HUES6 (cell line): ENCODE measurements around the gene MBD4.
"Not testable (repeated sequence)": the region's sequence is repeated elsewhere in the genome, so short reads cannot be mapped to it uniquely, and the experiment has no call there.

Experiments used
- H3K27ac ChIP-seq: 2 replicates; pipeline ENCODE4 v1.7.0; 2013; ENCODE audit warnings: low read depth, mild to moderate bottlenecking, low read length, inconsistent platforms
- H3K27me3 ChIP-seq: 2 replicates; pipeline ENCODE4 v1.6.1; 2013; ENCODE audit warnings: low read length; ENCODE audit not compliant: control insufficient read depth, insufficient read depth
- H3K36me3 ChIP-seq: 2 replicates; pipeline ENCODE4 v1.6.1; 2013; ENCODE audit warnings: low read length; ENCODE audit not compliant: control insufficient read depth, insufficient read depth
- H3K4me1 ChIP-seq: 2 replicates; pipeline ENCODE4 v1.6.1; 2013; ENCODE audit warnings: low read length; ENCODE audit not compliant: control insufficient read depth, insufficient read depth
- H3K4me3 ChIP-seq: 2 replicates; pipeline ENCODE4 v1.5.1; 2013; ENCODE audit warnings: low read depth, low read length
- H3K9ac ChIP-seq: one replicate; pipeline ENCODE4 v1.6.1; 2013; ENCODE audit warnings: mild to moderate bottlenecking, low read length
- H3K9me3 ChIP-seq: 2 replicates; pipeline ENCODE4 v1.6.1; 2013; ENCODE audit warnings: low read depth, low read length; ENCODE audit not compliant: control insufficient read depth, insufficient read depth

MBD4 gene

GRCh38 chr3:129392106-129392887 is 47.5 kb downstream of the MBD4 start:
- not testable (repeated sequence) for H3K4me3 ChIP-seq, H3K9me3 ChIP-seq, H3K27ac ChIP-seq, H3K9ac ChIP-seq, H3K27me3 ChIP-seq
- peaks cover 25% of the 10 kb centered on the region for H3K4me1 ChIP-seq
- H3K36me3 ChIP-seq, result peaks cover 81% of the 10 kb centered on the region

- H3K4me3 ChIP-seq, H3K27ac ChIP-seq, H3K9ac ChIP-seq, H3K9me3 ChIP-seq, H3K27me3 ChIP-seq: not testable (repeated sequence)
- peaks cover 29% of the 10 kb centered on the region for H3K4me1 ChIP-seq
- peaks cover 79% of the 10 kb centered on the region for H3K36me3 ChIP-seq
Observed at GRCh38 chr3:129391583-129391982, 48.2 kb downstream of the MBD4 start.

GRCh38 chr3:129389572-129389937 is 50.2 kb downstream of the MBD4 start:
- Histone ChIP-seq H3K9ac (peak overlapping the region; percentile 77), H3K4me1 (peaks cover 33% of the 10 kb centered on the region), H3K4me3 (no peak overlapping the region), H3K27ac (peak overlapping the region; percentile 64; the same call in 1 of the 2 replicates), H3K27me3 (no peaks in the 10 kb centered on the region), H3K9me3 (no peaks in the 10 kb centered on the region), H3K36me3 (peaks cover 60% of the 10 kb centered on the region)

- H3K4me3 ChIP-seq, H3K27me3 ChIP-seq, H3K9me3 ChIP-seq: not testable (repeated sequence)
- Histone ChIP-seq H3K36me3 (peaks cover 57% of the 10 kb centered on the region), H3K4me1 (peaks cover 33% of the 10 kb centered on the region), H3K9ac (peak overlapping the region; percentile 77), H3K27ac (peak overlapping the region; percentile 90; the same call in 1 of the 2 replicates)
Observed at GRCh38 chr3:129388791-129389571, 50.8 kb downstream of the MBD4 start.

GRCh38 chr3:129387487-129387886 is 52.3 kb downstream of the MBD4 start:
- Histone ChIP-seq H3K27ac (peak overlapping the region; percentile 90; the same call in 1 of the 2 replicates), H3K27me3 (no peaks in the 10 kb centered on the region)

GRCh38 chr3:129386984-129387383 is 52.8 kb downstream of the MBD4 start:
- no peak overlapping the region for H3K9ac ChIP-seq
- H3K27ac ChIP-seq, result no peak overlapping the region
- H3K4me1 ChIP-seq, result peaks cover 33% of the 10 kb centered on the region
- H3K36me3 ChIP-seq, result peaks cover 42% of the 10 kb centered on the region
- H3K9me3 ChIP-seq, result no peaks in the 10 kb centered on the region
- H3K27me3 ChIP-seq, result no peaks in the 10 kb centered on the region
- no peak overlapping the region for H3K4me3 ChIP-seq

More at GRCh38 chr3:129387487-129387886, 52.3 kb downstream of the MBD4 start:
- Histone ChIP-seq H3K4me1 (peaks cover 33% of the 10 kb centered on the region), H3K36me3 (peaks cover 47% of the 10 kb centered on the region), H3K4me3 (no peak overlapping the region), H3K9me3 (no peaks in the 10 kb centered on the region), H3K9ac (peak overlapping the region; percentile 44)

- not testable (repeated sequence) for H3K9me3 ChIP-seq, H3K9ac ChIP-seq, H3K27ac ChIP-seq, H3K27me3 ChIP-seq, H3K4me3 ChIP-seq
- peaks cover 37% of the 10 kb centered on the region for H3K4me1 ChIP-seq
- H3K36me3 ChIP-seq, result peaks cover 29% of the 10 kb centered on the region
Observed at GRCh38 chr3:129385507-129385906, 54.2 kb downstream of the MBD4 start.

GRCh38 chr3:129384594-129385323 is 55.0 kb downstream of the MBD4 start:
- Histone ChIP-seq H3K4me3 (no peak overlapping the region), H3K9ac (no peak overlapping the region), H3K36me3 (peaks cover 23% of the 10 kb centered on the region), H3K27ac (no peak overlapping the region), H3K27me3 (no peaks in the 10 kb centered on the region), H3K4me1 (peaks cover 35% of the 10 kb centered on the region), H3K9me3 (peaks cover 6% of the 10 kb centered on the region)

- Histone ChIP-seq H3K4me1 (peaks cover 29% of the 10 kb centered on the region), H3K36me3 (peaks cover 17% of the 10 kb centered on the region; the same call in 1 of the 2 replicates)
- not testable (repeated sequence) for H3K4me3 ChIP-seq, H3K27ac ChIP-seq, H3K27me3 ChIP-seq, H3K9me3 ChIP-seq, H3K9ac ChIP-seq
Observed at GRCh38 chr3:129384103-129384502, 55.6 kb downstream of the MBD4 start.

- peaks cover 15% of the 10 kb centered on the region; the same call in 1 of the 2 replicates for H3K36me3 ChIP-seq
- H3K9ac ChIP-seq, result no peak overlapping the region
- peaks cover 24% of the 10 kb centered on the region for H3K4me1 ChIP-seq
- no peaks in the 10 kb centered on the region for H3K27me3 ChIP-seq
- no peak overlapping the region for H3K27ac ChIP-seq
- H3K9me3 ChIP-seq, result peaks cover 16% of the 10 kb centered on the region
- H3K4me3 ChIP-seq, result no peak overlapping the region
Observed at GRCh38 chr3:129383292-129383860, 56.4 kb downstream of the MBD4 start.
